Measurements from ENCODE around the gene ZBTB42. TPM values are rescaled to one million over a fixed set of nuclear protein-coding genes. Genes with fewer than 3 reads are reported as not detected.

ZBTB42 gene
- polyA plus RNA-seq, 1 donor (not counting 4 experiments of a cell fraction or from before 2014, with no cell fraction given): 0.50 TPM

- H3K27ac ChIP-seq (ENCODE audit: control insufficient read depth, insufficient read depth, low read length): peak overlapping the region; percentile 58
- peak; percentile 73 for FAIRE-seq
Measured at GRCh38 chr14:104794099-104794498, 6.8 kb upstream of the ZBTB42 start.

GRCh38 chr14:104794631-104794992 lies 6.3 kb upstream of the ZBTB42 start:
- Histone ChIP-seq H3K27me3 (ENCODE audit: control insufficient read depth, extremely low read depth, insufficient read depth, low read length) (peaks cover 13% of the 10 kb centered on the region), H3K36me3 (ENCODE audit: control insufficient read depth in 2 of 2, extremely low read depth in 1 of 2, insufficient read depth in 2 of 2, low read length in 2 of 2) (peaks cover 12 to 15% of the 10 kb centered on the region in 2 experiments), H3K27ac (ENCODE audit: control insufficient read depth, insufficient read depth, low read length) (peak overlapping the region; percentile 58), H3K4me2 (ENCODE audit: control insufficient read depth, extremely low read depth, insufficient read depth, low read depth, low read length) (peak overlapping the region; percentile 90), H3K79me2 (ENCODE audit: control insufficient read depth, insufficient read depth, low read length) (peaks cover 53% of the 10 kb centered on the region), H3K9me3 (ENCODE audit: control insufficient read depth, low read depth, low read length) (no peaks in the 10 kb centered on the region), H2AFZ (ENCODE audit: control insufficient read depth, low read length) (no peak overlapping the region), H4K20me1 (ENCODE audit: control insufficient read depth, extremely low read depth, insufficient read depth, low read length) (peaks cover 20% of the 10 kb centered on the region), H3K9ac (ENCODE audit: control insufficient read depth, extremely low read depth, insufficient read depth, low read length) (peak overlapping the region; percentile 83), H3K9me1 (ENCODE audit: control insufficient read depth, extremely low read depth, insufficient read depth, low read length) (peaks cover 10% of the 10 kb centered on the region), H3K4me1 (ENCODE audit: control insufficient read depth, extremely low read depth, insufficient read depth, low read length) (peaks cover 20% of the 10 kb centered on the region), H3K4me3 (ENCODE audit: control insufficient read depth in 2 of 3, extremely low read depth in 1 of 3, insufficient read depth in 2 of 3, low read depth in 1 of 3, low read length in 3 of 3) (peak overlapping the region; percentile 71 to 91 (median 87))
- TF ChIP-seq EZH2 (IDR thresholded peaks at IDR 0.05; ENCODE audit: low read length): no peak
- FAIRE-seq (no peak), DNase-seq (ENCODE audit: low read depth, low spot score) (no peak)
- dilution Hi-C loops (cut with MboI; ENCODE audit: extremely low pct_ligation_motif_present, low sequenced_read_pairs): no loop called here

More at GRCh38 chr14:104794099-104794498, 6.8 kb upstream of the ZBTB42 start:
- dilution Hi-C loops (cut with MboI; ENCODE audit: extremely low pct_ligation_motif_present, low sequenced_read_pairs): no loop called here
- no peaks in the 10 kb centered on the region for H3K9me3 ChIP-seq (ENCODE audit: control insufficient read depth, low read depth, low read length)
- peak overlapping the region; percentile 83 for H3K9ac ChIP-seq (ENCODE audit: control insufficient read depth, extremely low read depth, insufficient read depth, low read length)
- no peak overlapping the region for H2AFZ ChIP-seq (ENCODE audit: control insufficient read depth, low read length)
- H3K4me1 ChIP-seq (ENCODE audit: control insufficient read depth, extremely low read depth, insufficient read depth, low read length): peaks cover 20% of the 10 kb centered on the region
- TF ChIP-seq EZH2 (IDR thresholded peaks at IDR 0.05; ENCODE audit: low read length) (no peak), CTCF (optimal IDR thresholded peaks at IDR 0.05 in 1 of 3, IDR thresholded peaks at IDR 0.05 in 1 of 3, conservative IDR thresholded peaks at IDR 0.05 in 1 of 3; ENCODE audit: extremely low read depth in 1 of 3, insufficient read depth in 2 of 3, low read length in 3 of 3) (no peak)
- H3K4me3 ChIP-seq (ENCODE audit: control insufficient read depth in 2 of 3, extremely low read depth in 1 of 3, insufficient read depth in 2 of 3, low read depth in 1 of 3, low read length in 3 of 3): peak overlapping the region; percentile 71 to 91 (median 87)
- DNase-seq (ENCODE audit: low read depth, low spot score): peak; percentile 26
- peaks cover 13% of the 10 kb centered on the region for H3K27me3 ChIP-seq (ENCODE audit: control insufficient read depth, extremely low read depth, insufficient read depth, low read length)
- peaks cover 58% of the 10 kb centered on the region for H3K79me2 ChIP-seq (ENCODE audit: control insufficient read depth, insufficient read depth, low read length)
- peaks cover 10% of the 10 kb centered on the region for H3K9me1 ChIP-seq (ENCODE audit: control insufficient read depth, extremely low read depth, insufficient read depth, low read length)
- H4K20me1 ChIP-seq (ENCODE audit: control insufficient read depth, extremely low read depth, insufficient read depth, low read length): peaks cover 24% of the 10 kb centered on the region
- peak overlapping the region; percentile 90 for H3K4me2 ChIP-seq (ENCODE audit: control insufficient read depth, extremely low read depth, insufficient read depth, low read depth, low read length)
- peaks cover 15 to 18% of the 10 kb centered on the region in 2 experiments for H3K36me3 ChIP-seq (ENCODE audit: control insufficient read depth in 2 of 2, extremely low read depth in 1 of 2, insufficient read depth in 2 of 2, low read length in 2 of 2)
